DMS79 treated with DMSO at 0.1 percent for 48 hours (cell line): ENCODE data around the gene RAB11FIP4.
A peak's percentile ranks its signal among the peaks of the same experiment; 100 is the strongest.

Experiments used
- DNase-seq: peaks from one replicate; lab custom pipeline; 2025; lab: John Stamatoyannopoulos, UW

RAB11FIP4 gene

DNA sequence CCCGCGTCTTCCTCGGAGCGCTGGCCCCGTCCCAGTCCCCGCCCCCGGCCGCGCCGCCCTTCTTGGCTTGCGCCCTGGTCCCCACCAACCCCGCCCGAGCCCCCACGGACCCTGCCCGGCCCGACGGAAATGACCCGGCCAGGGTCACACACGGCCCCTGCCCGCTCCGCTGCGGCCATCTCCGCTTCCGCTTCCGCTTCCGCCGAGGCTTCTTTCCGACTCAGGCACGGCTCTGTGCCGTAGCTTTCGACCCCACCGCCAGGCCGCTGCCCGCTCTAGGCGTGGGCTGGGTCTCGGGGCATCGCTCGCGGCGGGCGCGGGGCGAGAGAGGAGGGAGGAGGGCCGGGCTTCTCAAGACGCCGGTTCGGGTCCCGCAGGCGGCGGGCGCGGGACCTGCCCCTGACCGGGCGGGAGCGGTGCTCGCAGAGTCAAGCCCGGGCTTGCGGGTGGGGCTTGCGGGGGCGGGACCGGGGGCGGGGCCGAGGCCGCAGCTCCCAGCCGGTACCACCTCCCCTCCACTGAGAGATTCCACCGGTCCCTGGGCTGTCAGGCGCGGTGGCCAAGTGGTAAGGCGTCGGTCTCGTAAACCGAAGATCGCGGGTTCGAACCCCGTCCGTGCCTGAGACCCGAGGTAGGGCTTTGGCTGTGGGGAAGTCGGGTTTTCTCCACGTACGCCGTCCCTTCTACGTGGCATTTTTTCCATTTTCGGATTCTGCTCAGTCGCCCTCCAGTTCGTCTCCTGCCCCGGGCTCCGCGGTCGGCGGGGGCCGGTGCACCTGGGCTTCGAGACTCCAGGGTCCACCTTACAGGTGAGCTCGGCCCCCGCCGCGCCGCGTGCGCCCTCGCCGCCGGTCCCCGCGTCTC, 158.3 kb downstream of the RAB11FIP4 start:
- peak; percentile 82 for DNase-seq

DNA sequence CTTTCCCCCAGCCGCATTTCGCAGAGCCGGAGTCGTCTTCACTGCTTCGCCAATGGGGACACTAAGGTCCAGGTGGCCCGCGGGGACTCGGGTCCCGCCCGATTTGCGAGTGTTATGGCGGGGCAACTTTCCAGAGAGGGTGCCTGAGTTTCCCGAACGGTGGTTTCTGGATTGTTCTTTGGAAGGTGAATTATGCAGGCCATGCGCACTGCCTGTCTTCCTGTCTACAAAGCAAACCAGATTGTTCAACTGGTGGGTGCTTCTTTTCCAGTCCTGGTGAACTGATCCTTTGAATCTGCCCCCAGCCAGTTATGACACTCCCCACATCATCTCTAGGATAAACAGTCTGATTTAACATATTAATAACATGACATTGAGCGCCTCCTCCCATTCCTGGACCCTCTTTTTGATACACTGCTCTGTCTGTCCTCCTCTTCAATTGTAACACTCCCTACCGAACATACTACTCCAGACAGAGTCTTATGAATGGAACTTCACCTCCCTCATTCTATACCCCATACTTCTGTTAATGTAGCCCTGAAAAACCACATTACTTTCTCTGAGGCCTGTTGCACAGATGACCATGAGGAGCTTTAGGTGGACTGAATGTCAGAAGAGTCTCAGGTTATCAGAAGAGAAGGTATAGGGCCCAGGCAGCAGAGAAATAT, 159.0 kb downstream of the RAB11FIP4 start:
- DNase-seq = peak; percentile 55

DNA sequence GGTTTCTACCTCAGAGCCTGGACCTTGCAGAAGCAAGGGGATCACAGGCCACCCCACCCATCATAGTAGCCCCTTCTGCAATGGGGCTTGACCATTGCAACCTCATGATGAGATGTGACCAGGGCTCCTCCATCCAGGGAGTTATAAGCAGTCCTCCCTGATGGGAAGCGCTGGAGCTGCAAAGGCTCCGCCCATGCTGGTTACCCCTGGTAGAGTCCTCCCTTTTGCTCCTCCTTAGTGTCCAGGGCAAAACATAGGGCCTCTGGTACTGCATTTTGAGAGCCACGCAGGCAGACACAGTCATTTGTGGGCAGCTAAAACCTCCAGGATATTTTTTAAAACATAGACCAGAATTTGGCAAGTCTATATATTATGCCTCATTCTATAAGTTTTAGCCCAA, 161.1 kb downstream of the RAB11FIP4 start:
- no peak for DNase-seq

DNA sequence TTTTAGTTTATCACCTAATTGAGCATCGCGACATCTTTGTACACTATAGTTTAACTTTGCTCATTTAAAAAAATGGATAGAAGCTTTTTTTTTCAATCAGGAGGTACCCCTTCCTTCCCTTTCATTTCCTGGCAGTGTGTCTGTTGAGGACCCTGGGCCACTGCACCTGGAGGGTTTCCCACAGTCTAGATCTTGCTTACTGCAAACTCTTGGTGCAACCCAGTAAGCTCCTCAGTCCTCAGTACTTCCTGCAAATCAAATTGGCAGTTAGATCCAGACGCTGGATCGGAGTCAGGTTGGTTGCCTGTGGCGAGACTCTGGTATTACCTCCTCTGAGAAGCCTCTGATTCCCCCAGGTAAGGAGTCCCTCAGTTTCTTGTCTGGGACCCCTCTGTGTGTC, 162.0 kb downstream of the RAB11FIP4 start:
- DNase-seq = no peak

- DNase-seq = no peak
These were observed 163.5 kb downstream of the RAB11FIP4 start for GRCh38 chr17:31554930-31555329.

DNA sequence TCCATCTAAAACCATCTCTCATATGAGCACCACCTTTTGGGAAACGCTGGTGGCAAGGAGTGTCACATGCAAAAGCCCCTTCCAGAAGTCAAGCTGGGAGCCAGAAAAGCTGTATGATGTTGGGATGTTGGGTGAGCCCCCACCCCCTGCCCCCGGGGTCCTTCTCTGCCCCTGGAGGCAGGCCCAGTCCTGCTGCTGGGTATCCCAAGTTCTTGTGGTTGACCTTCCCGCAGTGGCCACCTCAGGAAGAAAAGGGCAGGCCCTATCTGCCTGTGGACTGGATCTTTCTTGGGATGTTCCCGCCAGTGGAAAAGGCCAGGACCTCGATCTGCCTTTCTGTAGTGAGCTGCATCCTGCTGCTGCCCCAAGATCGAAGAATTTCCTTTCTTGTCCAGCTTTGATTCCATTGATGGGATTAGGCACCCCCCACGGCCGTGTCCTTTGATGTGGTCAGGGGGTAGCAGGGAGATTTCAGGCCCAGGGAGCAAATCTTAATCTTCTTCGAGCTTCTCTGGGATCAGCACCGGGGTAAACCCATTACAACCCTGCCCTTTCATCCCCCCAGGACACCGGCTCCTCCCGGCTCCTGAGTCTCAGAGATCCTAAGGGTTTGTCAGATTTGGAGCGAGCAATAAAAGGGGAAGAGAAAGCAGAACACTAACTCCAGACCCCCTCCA, 165.6 kb downstream of the RAB11FIP4 start:
- DNase-seq = no peak

DNA sequence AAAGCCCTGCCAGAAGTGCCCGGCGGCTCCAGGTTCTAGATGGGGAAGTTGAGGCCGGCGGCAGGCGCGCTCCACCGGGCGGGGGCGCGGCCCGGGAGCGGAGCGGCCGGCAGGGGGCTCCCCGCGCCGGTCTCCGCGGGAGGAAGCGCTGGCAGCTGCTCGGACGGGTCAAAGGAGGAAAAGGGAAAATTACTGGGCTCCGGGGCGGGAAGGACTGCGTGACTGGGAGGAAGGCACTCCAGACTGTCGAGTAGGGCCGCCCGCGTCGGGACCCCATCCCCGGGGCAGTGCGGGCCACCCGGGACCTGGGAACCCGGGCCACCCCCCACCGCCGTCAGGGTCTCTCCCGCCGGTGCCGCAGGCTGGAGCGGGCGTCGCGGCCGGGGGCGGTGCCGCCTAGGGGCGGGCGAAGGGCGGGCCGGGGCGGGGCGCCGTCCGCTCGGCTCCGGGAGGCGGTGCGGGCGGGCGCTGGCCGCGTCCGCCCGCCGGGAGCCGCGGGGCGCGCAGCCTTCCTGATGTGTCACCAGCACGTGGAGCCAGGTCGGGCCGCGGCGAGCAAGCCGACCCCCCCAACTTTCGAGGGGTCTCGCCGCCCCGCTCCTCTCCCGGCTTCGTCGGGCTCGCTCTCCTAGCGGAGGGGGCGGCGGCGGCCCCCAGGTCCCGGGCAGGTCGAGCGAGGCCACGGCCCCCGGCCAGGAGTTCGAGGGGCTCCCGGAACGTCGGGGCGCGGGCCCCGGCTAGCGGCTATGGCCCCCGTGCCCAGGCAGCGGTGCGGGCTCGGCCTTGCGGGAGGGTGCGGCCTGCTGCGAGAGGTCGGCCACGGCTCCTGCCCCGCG, 167.5 kb downstream of the RAB11FIP4 start:
- DNase-seq = peak; percentile 63

DNA sequence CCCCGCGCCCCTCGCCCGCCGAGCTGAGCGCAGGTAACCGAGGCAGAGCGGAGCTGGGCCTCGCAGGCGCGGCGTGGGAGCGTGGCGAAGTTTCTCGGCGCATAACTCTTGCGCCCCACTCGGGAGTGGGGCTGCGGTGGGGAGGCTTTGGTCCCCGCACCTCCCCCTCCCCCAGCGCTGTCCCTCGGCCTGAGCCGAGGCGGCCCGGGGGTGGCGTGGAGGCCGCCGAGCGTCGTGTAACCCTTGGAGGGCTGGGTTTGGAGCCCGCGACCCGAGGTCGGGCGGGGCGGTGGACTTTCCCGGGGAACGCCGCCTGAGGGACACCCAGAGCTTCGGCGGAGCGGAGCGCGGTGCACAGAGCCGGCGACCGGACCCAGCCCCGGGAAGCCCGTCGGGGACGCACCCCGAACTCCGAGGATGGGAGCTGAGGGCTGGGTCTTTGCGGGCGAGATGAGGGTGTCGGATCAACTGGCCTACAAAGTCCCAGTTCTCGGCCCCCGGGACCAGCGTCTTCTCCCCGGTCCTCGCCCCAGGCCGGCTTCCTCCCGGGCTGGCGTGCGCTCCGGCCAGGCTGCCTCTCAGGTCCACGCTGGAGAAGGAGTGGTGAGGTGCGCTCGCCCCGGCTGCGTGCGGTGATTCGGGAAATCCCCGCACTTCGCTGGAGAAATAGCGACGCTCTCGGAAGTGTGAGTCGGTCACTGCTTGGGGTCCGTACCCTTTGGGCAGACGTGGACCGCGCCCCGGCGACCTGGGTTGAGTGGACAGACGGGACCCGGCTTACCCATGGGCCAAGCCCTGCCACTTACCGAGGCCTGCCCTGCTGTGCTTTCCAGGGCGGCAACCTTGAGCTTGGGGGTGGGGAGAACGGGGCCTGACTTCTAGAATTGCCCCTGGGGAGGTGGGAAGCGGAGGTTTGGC, 168.4 kb downstream of the RAB11FIP4 start:
- no peak for DNase-seq

DNA sequence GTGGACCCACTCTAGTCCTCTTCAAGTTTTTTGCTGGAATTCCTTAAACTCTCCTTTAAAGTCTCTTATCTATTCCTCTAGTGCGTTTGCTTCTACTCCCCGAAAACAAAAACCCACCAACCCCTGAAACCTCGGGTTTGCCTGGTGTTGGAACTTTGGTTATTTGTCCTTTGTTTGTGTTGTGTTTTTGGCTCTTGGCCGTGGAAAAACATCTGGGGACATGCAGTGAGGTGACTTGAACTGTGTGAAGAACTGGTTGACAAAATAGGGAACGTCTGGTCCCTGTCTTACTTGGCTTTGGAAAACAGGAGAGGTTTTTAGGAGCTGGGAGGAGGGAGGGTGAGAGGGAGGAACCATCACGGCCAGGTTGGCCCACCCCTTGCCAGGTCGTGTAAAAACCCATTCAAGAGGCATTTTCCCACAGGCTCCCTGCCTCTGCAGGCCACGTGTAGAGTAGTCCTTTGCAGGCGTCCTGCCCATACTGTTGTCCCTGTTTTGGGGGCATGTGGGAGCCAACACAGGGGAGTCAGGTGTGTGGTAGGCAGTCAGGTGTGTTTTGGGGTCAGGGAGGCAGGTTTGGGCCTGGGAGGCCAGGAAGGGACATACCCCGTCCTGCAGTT, 169.3 kb downstream of the RAB11FIP4 start:
- DNase-seq = no peak

GRCh38 chr17:31561469-31562375, 170.2 kb downstream of the RAB11FIP4 start:
- peak; percentile 17 for DNase-seq

GRCh38 chr17:31562376-31562840, 170.9 kb downstream of the RAB11FIP4 start:
- DNase-seq = no peak

GRCh38 chr17:31564291-31564690, 172.8 kb downstream of the RAB11FIP4 start:
- no peak for DNase-seq

DNA sequence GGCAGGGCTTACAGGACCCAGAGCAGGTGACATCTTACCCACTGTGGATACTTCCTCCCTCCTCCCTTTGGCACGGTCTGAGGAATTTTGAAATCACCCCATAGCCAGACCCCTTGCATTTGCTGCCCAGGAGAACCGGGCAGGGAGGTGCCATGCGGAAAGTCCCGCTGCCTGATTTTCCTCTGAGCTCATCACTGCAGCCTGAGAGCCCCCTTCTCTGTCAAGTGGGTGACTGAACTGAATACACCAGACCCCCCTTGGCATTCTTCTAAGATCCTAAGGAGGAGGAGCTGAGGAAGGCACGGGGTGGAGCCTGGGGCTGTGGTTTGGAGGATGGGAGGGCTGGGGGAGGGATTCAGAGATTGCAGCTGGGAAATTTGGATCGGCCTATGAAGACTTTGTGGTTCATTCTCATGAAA, 173.4 kb downstream of the RAB11FIP4 start:
- DNase-seq = no peak

GRCh38 chr17:31565652-31566051, 174.2 kb downstream of the RAB11FIP4 start:
- no peak for DNase-seq

GRCh38 chr17:31566247-31566991, 174.9 kb downstream of the RAB11FIP4 start:
- DNase-seq = no peak

DNA sequence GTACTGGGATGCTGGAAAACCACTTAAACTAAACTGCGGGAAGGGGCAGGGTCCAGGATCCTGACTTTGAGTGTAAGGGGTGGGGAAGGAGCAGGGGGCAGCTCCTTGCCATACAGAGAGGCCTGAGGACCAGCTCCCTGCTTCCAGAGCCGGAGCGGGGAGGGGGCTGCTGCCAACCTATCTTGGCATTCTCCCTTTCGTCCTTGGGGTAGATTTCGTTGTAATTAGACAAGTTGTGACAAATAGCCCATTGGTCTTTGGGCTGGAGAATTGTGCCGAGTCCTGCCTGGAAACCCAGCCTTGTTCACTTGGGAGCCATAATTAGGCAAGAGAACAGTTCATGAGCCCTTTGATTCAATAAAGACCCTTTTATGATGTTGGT, 175.5 kb downstream of the RAB11FIP4 start:
- DNase-seq = no peak

- DNase-seq = no peak
These were observed 176.6 kb downstream of the RAB11FIP4 start for GRCh38 chr17:31568121-31568520.

- DNase-seq = no peak
These were observed 177.1 kb downstream of the RAB11FIP4 start for GRCh38 chr17:31568539-31568938.
